ENCODE measurements around the gene COL20A1.

The COL20A1 gene

DNA sequence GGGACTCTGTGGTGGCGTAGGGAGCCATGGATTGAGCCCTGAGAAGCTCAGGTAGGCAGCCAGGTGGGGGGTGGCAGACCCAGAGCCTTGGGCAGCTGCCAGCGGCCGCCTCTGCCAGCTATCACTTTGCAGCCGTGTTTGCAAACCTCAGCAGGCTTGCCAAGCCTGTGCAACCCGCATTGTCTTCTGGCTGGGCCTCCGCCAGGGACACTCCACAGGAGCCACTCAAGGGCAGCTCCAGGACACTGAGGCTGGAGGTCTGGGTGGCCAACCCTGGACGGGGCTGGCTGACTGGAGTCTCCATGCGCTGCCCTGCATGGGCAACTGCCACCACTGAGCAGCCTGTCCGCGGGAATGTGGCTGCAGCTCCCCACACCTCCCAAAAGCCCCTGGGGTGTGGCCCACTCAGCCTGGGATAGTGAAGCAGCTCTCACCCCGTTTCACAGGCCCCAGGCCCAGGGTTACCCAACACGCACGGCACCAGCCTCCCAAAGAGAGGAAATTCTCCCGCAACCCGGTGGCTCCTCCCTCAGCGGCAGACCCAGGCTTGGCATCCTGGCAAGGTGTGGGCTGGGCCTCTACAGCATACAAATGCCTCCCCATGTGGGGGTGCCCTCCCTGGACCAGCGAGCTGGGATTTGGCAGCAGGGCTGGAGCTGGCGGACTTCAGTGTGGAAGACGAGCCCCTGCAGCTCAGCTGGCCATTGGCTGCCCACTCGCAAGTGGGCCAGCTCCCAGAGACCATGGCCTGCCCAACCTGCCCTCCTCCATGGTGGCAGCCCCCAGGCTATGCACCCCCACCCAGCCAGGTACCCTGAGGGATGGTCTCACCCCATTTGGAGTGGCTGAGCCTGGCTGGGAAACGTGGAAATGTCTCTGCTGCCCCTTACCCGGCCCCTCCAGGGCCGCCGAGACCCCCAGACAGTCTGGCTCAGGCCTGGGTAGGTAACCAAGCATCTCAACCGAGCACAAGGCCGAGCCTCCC lies 65.2 kb downstream of the COL20A1 start:
- DNase-seq, result peak in 13 of 56 donors; percentile 6 to 64 (median 34)

DNA sequence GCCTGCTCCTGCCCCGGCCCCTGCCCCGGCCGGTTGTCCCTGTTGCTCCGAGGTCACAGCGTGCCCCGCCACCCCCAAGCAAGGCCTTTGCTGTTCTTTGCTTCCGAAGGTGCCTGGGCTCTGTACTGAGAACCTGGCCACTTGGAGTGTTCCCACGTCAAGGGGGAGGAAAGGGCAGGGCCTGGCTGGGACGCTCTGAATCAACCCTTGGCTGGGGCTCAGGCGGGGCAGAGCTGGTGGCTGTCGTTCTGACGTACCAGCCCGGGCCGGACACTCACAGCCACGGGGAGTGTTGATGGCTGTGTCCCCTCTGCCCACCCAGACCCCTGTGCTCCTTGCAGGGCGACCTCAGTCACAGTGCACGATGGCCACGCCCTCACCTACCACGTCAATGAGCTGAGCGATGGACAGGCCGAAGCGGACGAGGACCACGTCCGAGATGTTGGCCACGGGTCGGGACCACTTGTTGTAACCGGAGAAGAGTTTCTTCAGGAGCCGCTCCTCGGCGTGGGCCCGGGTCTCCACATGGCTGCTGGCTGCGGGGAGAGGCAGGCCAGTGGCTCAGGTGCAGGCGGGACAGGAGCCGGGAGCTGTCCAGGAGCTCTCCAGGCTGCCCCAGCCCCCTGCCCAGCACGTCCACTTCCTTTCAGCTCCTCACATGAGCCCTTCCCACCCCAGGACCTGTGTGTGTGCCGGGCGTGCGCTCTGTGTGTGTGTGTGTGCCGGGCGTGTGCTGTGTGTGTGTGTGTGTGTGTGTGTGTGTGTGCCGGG lies 66.4 kb downstream of the COL20A1 start:
- DNase-seq, result no peak

DNA sequence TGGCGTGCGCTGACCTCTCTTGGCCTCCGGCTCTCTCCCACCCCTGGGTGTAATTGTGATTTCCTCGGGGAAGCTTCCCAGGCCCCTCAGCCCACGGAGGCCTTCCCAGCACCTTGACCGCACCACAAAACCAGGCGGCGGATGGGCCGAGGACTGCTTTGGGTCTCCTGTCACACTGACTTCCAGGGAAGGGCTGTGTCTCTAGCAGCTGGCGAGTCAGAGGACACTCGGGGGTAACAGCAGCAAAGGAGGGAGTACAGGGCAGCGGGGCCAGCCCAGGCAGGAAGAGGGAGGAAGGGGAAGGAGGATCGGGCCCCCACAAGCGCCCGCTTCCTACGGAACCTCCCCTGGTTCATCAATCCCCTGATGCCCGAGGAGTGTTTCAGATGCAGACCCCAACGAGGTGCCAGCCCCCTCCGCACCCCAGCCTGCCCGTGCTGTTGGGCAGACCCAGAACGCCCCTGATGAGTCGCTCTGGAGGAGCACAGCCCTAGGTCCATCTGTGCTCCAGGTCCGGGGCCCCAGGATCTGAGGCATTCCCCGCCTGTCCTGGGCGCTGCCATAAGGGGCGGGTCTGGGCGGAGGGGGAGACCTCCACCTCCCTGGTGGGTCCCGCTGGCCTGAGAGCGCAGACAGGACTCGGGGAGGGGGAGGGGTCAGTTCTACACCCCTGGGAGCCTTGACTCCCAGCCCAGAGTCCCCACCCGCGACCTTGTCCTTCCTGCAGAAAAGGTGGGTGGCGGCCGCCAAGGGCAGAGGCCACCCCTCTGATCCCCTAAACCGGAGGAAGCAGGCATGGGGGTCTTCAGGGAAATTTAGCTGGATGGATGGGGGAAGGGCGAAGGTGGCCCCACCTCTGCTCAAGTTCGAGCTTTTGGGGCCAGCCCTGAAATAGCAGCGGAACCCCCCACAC lies 67.2 kb downstream of the COL20A1 start:
- DNase-seq, result no peak

DNA sequence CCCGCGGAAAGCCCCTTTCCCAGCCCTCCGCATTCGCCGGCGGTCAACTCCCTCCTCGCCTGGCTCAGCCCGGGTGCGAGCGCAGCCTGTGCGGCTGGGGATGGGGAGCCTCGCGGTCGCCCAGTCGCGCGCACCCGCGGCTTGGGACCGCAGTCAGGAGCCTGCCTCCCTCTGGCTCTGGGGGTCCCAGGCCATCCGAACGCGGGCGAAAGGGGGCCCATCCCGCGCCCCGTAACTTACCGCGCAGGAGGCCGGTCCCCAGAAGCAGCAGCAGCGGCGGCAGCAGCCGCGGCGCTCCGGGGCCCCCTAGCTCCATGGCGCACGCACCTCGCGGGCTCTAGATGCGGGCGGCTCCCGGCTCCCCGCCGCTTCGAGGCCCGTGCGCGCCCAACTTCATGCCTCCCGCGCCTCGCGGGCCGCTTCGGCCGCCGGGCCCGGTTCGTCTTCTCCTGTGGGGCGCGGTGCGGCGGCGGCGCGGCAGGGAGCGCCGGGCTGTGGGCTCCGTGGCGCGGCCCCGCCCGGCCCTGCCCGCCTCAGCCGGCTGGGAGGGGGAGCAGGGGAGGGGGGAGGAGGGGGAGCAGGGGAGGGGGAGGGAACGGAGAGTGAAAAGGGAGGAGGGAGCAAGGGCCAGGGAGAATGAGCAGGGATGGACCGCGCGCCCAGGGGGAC lies 68.0 kb downstream of the COL20A1 start, which contains the start of gene CHRNA4:
TSS of gene CHRNA4 (minus strand) at position 500 of the 669 bp plus-strand sequence. CDS start at position 316, 184 bp downstream.
- DNase-seq, result peak in 3 of 56 donors; percentile 42 to 50 (median 46)

DNA sequence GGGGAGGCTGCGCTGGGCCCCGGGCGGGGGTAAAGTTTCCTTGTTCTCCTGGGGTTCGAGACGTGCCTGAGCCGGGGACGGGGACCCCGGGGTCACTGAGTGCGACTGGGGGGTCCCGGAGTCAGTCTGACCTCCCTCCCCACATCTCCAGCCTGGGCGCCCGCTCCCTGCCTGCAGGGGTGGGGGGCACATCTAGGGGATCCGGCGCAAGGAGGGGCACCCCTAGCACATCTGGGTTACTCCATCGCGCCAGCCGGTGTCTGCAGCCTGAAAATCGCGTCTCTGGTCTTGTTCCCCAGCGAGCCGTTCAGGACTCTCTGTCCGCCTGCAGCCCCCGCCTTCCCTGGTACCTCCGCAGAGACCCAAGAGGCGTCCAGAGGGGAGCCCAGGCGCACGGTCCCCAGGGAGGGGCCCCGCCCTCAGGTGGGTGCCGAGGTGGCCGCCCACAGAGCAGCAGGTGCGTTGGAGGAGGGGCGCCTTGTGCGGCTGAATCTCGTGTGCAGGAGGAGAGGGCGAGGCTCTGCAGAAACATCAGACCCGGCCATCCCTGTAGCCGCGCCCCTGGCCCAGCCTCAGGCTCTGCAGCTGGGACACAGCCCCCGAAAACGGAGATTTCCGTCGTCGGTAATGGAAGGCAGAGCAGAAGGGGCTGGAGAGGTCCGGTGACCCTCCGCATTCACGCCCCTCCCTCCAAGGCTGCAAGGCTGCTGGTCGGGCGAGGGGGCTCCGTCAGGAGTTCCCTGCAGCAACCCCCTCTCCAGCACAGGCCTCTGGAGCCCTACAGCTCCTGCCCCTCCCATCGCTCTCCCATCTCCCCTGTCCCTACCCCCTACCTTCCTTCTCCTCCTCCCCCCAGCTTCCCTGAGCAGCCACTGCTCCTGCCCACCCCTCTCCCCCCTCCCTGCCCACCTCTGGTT lies 68.8 kb downstream of the COL20A1 start:
- DNase-seq, result no peak

DNA sequence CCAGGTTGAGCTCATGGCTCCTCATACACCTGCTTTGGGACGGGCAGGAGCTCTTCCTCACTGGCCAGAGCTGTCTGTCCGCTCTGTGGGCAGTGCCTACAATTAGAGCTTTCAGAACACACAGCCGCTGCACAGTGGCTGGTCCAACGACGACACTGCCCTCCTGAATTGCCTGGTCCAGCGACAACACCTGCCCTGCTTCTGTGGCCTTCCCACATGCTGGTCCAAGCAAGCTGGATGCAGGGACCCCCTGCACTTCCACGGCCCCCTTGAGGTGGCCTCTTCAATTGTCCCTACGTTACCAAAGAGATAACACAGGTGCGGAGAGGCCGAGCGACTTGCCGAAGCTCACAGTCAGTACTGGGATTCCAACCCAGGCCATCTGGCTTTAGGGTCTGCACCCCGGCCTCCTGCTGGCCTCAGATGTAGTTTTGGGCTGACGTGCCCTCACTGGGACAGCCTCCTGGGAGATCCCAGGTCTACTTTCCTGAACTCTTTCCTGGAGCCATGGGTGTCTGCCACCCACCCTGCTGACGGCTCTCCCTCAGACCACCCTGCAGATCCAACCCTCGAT lies 69.5 kb downstream of the COL20A1 start:
- no peak for DNase-seq

DNA sequence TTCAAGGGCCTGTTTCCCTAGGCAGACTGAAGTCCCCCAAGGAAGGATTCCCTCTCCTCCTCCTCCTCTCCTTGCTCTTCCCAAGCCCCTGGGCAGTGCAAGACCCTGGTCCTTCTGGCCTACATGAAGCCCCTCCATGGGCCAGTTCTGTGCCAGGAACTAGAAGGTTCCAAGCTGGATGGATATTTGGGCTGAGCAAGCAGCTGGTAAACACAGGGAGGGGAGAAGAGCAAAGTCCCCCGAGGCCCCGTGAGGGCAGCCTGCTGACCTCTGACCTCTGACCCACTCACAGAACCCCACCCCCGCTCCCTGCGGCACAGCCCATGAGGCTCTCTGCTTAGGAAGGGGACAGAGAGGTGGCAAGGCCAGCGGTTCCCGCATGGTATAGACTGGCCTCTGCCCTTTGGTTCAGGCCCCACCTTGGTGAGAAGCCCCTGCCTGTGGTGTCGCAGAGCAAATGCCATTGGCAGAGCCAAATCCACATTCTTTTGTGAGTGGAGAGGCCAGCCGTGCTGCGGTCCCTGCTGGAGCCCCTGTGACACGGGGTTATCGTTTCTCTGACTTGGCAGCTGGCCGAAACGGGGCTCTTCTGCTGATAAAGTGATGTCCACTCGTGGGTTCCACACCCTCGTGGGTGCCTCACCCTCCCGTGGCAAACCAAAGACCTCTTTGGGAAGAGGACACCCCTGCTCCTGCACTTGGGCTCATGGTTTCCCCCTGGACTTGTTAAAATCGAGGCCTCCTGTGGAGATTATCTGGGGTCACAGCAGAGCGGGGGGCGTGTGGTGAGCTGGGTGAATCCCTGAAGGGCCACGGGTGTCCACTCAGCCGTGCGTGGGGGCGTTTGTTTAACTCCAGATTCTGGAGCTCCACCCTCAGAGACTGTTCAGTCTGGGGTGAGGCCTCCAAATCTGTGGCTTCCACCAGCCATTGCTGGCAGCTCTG lies 70.3 kb downstream of the COL20A1 start:
- no peak for DNase-seq

DNA sequence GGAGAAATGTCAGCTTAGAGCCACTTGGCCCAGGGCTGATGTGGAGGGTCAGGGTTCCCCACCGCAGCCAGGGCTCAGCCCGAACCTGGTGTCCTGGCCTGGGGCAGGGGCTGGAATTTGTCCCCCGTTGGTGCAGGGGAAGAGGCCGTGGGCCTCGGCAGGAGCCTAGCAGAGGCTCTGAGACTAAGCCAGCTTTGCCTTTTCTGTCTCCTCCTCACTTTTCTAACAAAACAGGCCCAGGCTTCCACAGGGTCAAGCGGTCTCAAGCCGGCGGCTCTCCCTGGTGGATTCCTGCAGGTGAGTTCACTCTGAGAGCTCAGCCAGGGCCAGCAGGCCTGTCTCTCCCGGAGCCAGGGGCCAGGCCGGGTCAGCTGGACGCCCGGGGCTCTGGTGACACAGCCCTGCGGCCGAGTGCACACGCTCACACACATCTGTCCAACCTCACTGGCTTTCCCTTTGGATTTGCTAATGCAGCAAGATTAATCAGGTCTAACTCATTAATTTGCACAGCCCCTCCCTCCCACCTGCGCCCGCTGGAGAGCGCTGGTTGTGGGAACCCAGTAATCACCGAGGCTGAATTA lies 71.1 kb downstream of the COL20A1 start:
- no peak for DNase-seq

DNA sequence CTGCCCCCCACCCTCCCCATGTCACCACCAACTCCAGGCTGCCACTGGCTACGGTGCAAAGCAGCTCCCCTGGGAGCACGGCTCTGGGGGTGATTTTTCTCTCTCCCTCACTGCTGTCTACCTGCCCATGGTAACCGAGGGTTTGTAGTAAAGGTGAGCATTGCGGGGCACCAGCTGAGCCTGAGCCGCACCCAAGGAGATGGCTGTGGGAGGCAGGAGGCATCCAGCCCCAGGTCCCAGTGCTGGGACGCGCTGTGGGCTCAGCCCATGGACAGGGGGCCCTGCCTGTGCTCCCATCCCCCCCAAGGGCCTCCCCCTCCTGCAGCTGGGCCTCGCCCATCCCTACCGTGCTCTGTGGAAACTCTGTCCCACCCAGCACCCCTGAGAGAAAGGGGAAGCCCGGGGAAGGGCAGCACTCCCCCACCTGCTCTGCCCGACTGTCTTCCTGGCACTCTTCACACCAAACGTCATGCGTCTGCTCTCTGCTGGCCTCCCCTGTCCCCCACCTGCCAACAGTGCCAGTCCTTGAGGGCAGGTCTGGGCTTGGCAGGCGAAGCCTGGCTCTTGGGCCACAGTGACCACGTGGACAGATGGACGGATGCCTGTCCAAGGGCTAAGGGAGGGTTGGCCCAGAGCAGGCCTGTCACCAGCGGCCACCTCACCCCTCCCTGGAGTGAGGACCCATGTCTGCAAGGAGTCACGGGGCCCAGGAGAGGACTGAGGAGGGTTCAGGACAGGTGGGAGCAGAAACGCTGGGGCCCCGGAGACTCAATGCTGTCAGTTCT lies 72.0 kb downstream of the COL20A1 start:
- no peak for DNase-seq

DNA sequence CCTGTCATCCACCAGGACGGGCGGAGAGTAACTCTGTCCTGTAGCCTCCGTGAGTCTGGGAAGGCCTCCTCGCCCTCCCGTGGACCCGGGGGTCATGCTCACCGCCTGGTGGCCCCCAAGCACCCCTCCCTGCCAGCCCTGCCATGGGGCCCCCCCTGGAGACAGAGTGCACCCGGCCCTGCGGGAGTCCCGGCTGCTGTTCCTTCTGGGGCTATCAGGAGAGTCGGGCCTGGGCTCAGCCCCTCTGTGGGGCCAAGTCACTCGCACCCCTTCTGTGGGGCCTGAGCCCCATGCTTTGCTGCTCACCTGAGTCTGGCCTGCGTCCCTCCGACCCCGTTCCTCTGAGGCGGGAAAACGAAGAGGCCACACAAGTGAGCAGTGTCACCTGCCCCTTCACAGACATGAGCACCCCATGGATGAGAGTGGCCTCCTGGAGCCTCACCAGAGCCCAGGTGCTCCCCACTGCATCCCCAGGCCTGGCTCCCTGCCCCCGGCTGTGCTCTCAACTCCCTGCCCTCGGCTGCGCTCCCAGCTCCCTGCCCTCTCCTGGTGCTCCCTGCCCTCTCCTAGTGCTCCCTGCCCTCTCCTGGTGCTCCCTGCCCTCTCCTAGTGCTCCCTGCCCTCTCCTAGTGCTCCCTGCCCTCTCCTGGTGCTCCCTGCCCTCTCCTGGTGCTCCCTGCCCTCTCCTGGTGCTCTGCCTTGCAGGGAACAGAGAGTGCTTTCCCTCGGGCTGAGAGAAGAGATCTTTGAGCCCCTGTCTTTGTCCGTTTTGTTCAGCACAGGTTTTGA lies 72.8 kb downstream of the COL20A1 start:
- DNase-seq, result no peak

DNA sequence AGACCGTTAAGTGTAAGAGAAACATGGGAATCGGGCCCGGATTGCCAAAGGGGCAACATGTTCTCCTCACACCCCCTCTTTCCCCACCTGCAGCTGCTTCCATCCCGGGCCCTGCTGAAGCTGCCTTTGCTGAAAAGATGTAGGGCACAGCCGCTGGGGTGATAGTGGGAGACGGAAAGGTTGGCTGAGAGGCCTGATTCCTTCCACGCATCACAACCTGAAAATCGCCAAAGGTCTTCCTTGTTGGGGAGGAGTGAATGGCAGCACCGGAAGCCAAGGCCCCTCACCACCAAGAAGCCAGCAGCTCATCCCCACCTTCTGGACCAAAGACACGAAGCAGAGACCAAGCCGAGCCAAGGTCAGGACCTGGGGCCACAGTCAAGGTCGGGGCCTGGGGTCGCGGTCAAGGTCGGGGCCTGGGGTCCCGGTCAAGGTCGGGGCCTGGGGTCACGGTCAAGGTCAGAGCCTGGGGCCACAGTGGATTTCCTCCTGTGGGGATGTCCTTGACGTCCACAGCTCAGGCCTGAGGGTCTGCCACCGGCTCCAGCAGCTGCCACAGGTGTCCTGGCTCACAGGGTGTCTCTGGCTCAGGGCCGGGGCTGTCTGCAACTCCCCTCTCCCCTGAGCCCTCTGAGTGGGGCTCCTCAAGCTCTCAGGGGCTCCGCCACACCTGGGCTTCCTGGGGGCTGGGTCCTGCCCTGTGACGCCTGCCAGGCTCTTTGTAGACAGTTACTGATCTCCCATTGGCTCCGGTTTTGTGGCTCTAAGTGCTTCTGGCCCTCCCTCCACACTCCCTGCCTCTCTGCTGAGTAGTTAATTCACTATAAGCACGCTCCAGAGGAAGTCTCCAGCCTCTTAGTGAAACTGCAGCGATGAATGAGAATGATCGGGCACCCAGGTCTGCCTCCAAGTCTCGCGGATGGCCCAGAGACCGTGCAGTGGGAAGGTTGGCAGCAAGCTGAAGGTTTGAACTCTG lies 73.7 kb downstream of the COL20A1 start:
- no peak for DNase-seq

DNA sequence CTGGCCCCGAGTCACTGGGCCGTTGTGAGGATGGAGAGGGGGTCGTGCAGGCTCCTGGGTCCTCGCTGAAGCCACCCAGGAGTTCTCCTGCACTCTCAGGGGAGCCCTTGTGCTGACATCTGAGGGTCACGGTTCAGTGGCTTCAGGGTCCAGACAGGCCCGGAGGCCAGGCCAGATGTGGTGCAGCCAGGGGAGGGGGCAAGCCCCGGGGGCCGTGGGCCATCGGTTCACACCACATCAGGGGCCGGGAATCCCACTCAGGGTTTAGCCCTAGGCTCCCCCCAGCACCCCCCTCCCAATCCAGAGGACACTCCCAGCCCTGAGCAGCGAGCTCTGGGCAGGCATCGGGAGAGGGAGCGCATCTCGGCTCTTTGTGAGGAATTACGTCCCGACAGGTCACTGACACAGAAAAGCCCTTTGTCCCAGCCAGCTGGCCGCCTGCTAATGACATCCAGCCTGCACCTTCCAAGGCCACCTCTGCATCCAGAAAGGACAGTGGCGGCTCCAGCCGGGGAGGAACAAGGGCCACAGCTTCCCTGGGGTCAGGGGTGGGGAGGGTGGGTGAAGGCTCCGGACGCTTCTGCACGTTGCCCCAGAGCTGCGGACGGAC lies 74.6 kb downstream of the COL20A1 start:
- DNase-seq, result no peak

DNA sequence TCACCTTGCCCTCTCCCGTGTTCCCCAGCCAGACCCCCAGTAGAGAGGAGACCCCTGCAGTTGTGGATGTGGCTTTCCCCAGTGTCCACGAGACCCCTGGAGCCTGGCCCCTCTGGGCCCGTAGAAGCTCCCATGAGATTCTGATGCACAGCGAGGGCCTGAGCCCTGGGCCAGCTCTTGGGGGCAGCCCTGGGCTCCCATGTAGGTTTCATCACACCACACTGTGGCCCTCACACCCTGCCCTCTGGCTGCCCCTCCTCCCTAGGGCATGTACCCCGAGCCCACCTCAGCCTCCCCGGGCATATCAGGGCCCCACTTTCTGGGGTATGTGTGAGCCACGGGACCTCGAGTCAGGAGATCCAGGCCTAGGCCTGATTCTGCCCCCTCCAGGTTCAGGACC lies 75.2 kb downstream of the COL20A1 start:
- no peak for DNase-seq

DNA sequence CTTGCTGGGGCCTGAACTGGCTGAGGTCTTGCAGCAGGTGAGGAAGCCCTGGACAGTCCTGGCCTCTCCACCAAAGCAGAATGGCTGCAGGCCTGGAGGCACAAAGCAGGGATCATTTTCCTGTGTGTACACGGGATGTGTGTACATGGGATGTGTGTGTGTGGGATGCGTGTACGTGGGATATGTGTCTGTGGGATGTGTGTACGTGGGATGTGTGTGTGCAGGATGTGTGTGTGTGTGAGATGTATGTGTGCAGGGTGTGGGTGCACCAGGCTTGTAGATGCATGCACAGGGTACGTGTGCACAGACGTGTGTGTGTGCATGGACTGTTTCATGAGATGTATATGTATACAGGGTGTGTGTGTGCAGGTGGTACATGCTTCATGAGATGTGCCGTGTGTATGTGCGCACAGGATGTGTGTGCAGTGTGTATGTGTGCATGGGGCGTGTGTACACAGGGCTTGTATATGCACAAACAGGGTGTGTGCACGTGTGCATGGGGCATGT lies 76.1 kb downstream of the COL20A1 start:
- no peak for DNase-seq
